Fibroblast of villous mesenchyme (primary cell): ENCODE data around the gene FSD1. TPM values are rescaled to one million over a fixed set of nuclear protein-coding genes. Genes with fewer than 3 reads are reported as not detected.

ENCODE experiments used
- DNase-seq: peaks from one replicate; pipeline ENCODE4 v3.0.0-alpha.2; 2010; ENCODE audit warnings: low read depth
- H3K4me3 ChIP-seq: 2 replicates; pipeline ENCODE4 v1.5.1; 2011; ENCODE audit warnings: low read depth, mild to moderate bottlenecking, low read length
- total RNA-seq: library from RNA; depleted of rRNA; stranded (reverse); fragments of >200 nt; gene quantifications from 2 replicates; pipeline ENCODE4 v1.2.3, GENCODE V29; 2012
- TF ChIP-seq, protein P1 (sequence below): IDR thresholded peaks from 2 replicates; pipeline ENCODE4 v1.5.1; 2012; ENCODE audit warnings: low read depth, mild to moderate bottlenecking, low read length; ENCODE audit not compliant: insufficient read depth

The FSD1 gene
- total RNA-seq: 8.6 and 9.3 TPM in 2 replicates

GRCh38 chr19:4304538-4305256 lies at the start of gene FSD1:
TSS of gene FSD1 (plus strand) at chr19:4304598. CDS start at chr19:4304747, 149 bp downstream.
- H3K4me3 ChIP-seq: peak within 1 kb of the TSS; percentile 51
- DNase-seq: no peak
- TF ChIP-seq, protein P1, sequence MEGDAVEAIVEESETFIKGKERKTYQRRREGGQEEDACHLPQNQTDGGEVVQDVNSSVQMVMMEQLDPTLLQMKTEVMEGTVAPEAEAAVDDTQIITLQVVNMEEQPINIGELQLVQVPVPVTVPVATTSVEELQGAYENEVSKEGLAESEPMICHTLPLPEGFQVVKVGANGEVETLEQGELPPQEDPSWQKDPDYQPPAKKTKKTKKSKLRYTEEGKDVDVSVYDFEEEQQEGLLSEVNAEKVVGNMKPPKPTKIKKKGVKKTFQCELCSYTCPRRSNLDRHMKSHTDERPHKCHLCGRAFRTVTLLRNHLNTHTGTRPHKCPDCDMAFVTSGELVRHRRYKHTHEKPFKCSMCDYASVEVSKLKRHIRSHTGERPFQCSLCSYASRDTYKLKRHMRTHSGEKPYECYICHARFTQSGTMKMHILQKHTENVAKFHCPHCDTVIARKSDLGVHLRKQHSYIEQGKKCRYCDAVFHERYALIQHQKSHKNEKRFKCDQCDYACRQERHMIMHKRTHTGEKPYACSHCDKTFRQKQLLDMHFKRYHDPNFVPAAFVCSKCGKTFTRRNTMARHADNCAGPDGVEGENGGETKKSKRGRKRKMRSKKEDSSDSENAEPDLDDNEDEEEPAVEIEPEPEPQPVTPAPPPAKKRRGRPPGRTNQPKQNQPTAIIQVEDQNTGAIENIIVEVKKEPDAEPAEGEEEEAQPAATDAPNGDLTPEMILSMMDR: no peak

DNA sequence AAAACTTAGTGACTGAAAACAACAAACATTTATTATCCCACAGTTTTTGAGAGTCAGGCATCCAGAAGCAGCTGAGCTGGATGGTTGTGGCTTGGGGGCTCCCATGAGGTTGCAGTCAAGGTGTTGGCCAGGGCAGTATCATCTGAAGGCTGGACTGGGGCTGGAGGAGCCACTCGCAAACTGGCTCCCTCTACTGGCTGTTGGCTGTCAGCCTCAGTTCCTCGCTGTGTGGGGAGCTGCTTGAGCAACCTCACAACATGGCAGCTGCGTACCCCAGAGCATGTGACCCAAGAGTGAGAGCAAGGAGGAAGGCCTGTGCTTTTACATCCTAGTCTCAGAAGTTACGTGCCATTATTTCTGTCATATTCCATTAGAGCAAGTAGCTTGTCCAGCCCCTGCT lies 47.8 kb upstream of the FSD1 start:
- TF ChIP-seq, protein P1: no peak
- no peak overlapping the region for H3K4me3 ChIP-seq
- no peak for DNase-seq

- TF ChIP-seq, protein P1: no peak
- DNase-seq: no peak
- no peak overlapping the region for H3K4me3 ChIP-seq
Measured at GRCh38 chr19:4257025-4257424, 47.4 kb upstream of the FSD1 start.

DNA sequence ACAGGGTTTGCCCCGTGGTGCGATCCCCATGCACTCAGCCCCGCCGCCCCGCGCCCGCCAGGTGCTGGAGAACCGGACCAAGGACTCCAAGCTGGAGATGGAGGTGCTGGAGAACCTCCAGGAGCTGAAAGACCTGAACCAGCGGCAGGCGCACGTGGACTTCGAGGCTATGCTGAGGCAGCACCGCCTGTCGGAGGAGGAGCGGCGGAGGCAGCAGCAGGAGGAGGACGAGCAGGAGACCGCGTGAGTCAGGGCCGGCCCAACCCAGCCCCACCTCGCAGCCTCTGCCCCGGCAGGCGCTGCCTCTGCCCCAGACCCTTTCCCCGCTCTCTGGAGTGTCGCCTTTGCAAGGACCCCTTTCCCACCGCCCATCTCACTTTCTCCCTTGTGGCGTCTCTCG lies 46.2 kb upstream of the FSD1 start:
- TF ChIP-seq, protein P1: no peak

GRCh38 chr19:4260613-4261191 lies 43.7 kb upstream of the FSD1 start:
- TF ChIP-seq, protein P1: no peak
- no peak overlapping the region for H3K4me3 ChIP-seq
- no peak for DNase-seq

More for the DNA sequence above, 46.2 kb upstream of the FSD1 start:
- no peak for DNase-seq
- H3K4me3 ChIP-seq: no peak overlapping the region

DNA sequence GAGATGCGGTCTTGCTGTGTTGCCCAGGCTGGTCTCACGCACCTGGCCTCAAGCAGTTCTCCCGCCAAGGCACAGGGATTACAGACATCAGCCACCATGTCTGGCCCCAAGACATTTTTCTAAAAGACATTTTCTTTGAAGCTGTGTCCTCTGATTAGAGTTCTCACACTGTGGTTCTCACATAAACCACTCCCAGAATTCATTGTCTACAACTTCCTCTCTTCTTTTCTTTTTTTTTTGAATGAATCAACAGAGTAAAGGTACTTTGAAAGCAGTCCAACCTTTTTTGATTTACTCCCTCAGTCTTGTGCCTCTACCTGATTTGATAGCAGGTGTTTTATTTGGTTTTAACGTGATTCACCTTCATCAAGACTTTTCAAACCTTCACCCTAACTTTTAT lies 39.6 kb upstream of the FSD1 start:
- TF ChIP-seq, protein P1: no peak
- no peak overlapping the region for H3K4me3 ChIP-seq
- no peak for DNase-seq
